Activated gamma-delta T cell (primary cell): ENCODE data around the gene CEMIP2.

ENCODE experiments used
- DNase-seq: peaks from one replicate; lab custom pipeline; 2025; lab: John Stamatoyannopoulos, UW

Gene CEMIP2

GRCh38 chr9:71638627-71639026, 129.7 kb downstream of the CEMIP2 start:
- DNase-seq: no peak

DNA sequence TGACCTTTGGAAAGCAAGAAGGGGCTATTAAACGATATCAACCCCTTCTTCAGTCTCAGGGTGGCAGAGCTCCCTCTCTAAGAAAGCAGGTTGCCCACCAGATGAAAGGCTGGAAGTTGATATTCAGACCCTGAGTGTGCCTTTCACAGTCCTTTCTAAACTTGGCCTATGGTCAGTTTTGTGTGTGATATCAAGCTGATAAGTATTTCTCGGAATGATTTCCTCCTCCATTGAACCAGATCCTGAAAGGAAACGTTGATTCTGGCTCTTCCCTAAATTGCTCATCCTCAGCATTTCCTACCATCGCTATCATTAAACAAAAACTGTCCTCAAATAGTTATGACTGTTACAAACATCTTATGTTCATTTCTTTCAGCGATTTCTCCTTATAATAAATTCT, 130.4 kb downstream of the CEMIP2 start:
- DNase-seq: no peak

DNA sequence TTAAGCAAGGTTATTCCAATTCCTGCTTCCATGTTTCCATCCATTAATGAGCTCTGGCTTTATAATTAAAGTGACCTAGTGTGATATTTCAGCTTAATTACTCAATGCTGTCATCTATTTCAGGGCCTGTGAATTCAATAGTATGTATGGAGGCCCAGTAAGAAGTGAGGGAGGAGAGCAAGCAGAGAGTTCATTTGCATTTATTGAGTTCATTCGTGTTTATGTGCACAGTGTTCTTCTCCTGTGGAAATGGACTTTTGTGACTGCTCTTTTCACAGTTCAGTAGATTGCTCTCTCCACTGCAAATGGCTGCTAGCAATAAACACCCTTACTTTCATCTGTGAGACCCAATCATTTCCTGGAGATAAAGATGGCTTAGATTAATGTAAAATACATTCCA, 130.9 kb downstream of the CEMIP2 start:
- DNase-seq: no peak

GRCh38 chr9:71636143-71636839, 132.0 kb downstream of the CEMIP2 start:
- DNase-seq: no peak

DNA sequence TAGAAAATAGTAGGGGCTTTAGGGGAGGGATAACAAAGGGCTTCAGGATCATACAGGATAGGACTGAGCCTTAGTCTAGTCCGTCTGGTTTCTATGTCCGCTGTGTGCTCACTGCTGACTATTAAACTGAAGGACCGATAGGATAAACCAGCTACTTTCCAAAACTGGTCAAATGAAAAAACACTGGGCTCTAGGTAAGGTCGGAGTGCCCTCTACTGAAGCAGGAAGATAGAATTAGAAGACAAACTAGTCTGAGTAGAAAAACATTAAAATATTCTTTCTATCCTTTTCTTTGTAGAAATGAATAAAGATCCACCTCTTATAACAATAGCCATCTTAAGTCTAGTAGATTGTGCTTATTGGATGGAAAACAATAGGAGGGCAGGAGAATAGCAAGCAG, 133.6 kb downstream of the CEMIP2 start:
- DNase-seq: no peak
